HG02981 (cell line): ENCODE measurements around the gene ENTREP3.
"Not testable (repeated sequence)": the region's sequence is repeated elsewhere in the genome, so short reads cannot be mapped to it uniquely, and the experiment has no call there.

Experiments
- ATAC-seq: cut with Tn5 transposase; IDR thresholded peaks from one replicate; pipeline ENCODE4 v1.9.1; 2021; ENCODE audit warnings: mild to moderate bottlenecking, moderate library complexity; ENCODE audit not compliant: unreplicated experiment

Gene ENTREP3

DNA sequence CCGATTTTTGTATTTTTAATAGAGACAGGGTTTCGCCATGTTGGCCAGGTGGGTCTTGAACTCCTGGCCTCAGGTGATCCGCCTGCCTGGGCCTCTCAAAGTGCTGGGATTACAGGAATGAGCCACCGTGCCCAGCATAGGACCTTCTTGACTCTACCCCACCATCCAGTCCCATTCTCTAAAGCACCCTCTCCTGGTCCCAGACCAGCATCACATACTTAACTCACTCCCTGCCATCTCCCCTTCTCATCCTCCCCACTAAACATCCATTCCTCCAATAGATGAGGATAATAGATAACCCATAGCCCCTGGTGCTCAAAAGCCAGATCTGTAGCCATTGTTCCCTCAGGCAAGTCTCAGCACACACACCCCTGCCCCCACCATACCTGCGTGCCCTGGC, 2.1 kb downstream of the ENTREP3 start:
- no peak for ATAC-seq

DNA sequence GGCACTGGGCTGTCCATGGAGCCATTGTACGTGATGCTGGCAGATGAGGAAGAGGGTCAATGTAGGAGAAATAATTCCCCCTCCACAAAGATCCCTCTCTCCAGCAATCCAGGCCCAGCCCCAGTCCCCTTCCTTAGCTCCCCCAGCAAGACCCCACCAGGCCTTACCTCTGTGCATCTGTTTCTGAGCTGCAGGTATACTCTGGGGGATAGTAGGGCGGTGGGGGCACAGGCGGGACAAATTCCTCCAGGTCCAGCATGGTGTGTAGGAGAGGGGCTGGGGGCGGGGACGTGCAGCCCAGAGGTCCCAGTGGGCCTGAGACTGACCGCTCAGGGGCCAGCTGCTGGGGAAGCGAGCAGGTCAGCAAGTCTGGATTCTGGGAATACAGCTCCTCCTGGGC, 3.7 kb downstream of the ENTREP3 start:
- no peak for ATAC-seq

- ATAC-seq, result peak; percentile 82
These were observed 4.4 kb downstream of the ENTREP3 start for GRCh38 chr1:155250633-155251449.

DNA sequence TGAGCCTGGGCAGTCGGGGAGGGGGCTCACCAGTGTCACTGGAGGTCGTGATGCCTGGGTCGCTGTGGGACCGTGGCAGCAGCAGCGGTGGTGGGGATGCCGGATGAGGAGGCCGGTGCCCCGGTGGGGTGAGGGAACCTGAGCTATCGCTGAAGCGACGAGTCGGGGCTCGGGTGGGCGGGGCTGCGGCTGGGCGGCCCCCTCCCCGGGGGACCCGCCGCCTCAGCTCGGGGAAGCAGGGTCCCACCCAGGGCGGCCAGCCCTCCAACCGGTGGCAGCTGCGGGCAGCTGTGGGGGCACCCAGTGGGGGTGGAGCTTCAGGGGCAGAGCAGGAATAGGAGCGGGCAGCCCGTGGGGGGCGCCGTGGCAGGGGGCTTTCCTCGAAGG, 5.0 kb downstream of the ENTREP3 start:
- ATAC-seq, result peak; percentile 6

GRCh38 chr1:155247667-155248553, 7.4 kb downstream of the ENTREP3 start:
- no peak for ATAC-seq

DNA sequence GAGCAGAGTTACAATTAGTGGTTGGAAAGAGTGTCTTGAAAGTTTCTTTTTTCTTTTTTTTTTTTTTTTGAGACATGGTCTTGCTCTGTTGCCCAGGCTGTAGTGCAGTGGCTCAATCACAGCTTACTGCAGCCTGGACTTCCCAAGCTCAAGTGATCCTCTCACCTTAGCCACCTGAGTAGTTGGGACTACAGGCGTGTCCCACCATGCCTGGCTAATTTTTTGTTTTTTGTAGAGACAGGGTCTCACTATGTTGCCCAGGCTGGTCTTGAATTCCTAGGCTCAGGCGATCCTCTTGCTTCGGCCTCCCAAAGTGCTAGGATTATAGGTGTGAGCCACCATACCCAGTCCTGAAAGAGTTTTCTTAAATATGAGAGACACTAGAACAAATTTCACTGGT, 8.5 kb downstream of the ENTREP3 start:
- ATAC-seq, result not testable (repeated sequence)

DNA sequence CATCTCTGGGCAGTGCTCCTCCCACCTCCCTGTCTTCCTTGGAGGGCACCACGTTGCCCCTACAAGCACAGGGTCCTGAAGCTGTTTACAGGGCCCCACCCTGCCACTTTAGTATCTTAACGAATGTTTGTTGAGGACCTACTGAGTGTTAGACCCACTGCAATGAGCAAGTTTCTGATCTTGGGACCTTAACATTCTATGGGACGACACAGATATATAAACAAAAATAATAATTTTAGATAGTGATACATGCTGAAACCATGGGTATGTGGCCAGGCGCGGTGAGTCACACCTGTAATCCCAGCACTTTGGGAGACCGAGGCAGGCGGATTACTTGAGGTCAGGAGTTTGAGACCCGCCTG, 10.1 kb downstream of the ENTREP3 start:
- no peak for ATAC-seq

GRCh38 chr1:155244368-155245162, 10.7 kb downstream of the ENTREP3 start:
- ATAC-seq, result peak; percentile 88

DNA sequence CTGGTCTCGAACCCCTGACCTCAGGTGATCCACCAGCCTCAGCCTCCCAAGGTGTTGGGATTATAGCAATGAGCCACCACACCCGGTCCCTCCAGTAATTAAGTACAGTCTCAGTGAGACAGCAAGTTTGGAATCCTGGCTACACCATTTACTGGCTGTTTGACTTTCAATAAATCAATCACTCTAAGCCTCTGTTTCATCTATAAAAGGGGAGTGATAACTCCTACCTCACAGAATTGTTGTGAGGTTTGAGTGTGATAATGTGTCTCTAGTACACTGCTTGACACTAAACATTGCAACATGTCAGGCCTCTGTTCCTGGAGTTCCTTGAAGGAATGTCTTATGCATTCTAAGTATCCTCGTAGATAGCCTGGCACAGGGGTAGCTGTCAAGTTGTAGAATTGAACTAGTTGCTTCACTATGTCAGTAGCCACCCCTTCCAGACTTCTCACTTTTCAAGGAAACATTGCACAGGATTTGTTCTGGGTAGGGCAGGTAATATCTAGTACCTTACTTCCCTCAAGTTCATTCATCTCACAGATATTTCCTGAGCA, 12.4 kb downstream of the ENTREP3 start:
- no peak for ATAC-seq

DNA sequence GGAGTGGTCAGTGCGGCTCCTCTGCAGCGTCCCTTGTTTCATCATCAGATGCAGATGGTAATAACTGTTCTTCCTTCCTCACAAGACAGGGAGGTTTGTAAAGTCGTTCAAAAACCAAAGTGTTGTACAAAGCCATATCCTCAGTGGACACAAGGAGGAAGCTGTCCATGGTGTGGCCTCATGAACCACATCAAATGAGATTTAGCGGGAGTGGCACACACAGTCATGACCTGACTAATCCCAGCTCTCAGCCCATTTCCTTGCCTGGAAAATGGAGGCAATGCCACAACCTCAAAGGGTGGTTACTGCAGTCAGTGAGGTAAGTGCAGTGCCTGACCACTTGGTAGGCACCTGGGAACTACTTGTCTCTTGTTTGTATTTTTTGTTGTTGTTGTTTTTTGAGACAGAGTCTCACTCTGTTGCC, 13.4 kb downstream of the ENTREP3 start:
- ATAC-seq, result no peak

GRCh38 chr1:155241069-155241679, 14.1 kb downstream of the ENTREP3 start:
- no peak for ATAC-seq

GRCh38 chr1:155236451-155236850, 18.8 kb downstream of the ENTREP3 start:
- no peak for ATAC-seq

DNA sequence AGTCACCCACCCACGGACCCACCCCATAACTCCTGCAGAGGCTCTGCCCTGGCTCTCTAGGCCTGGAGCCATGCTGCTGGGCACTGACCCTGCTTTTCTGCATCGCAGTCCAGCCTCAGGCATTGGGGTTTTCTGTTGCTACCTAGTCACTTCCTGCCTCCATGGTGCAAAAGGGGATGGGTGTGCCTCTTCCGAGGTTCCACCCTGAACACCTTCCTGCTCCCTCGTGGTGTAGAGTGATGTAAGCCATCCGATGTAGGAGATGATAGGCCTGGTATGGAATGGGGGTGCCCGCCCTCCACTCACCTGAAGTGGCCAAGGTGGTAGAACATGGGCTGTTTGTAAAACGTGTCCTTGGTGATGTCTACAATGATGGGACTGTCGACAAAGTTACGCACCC, 19.9 kb downstream of the ENTREP3 start:
- not testable (repeated sequence) for ATAC-seq

GRCh38 chr1:155233502-155233901, 21.8 kb downstream of the ENTREP3 start:
- not testable (repeated sequence) for ATAC-seq

- ATAC-seq, result not testable (repeated sequence)
These were observed 23.0 kb downstream of the ENTREP3 start for GRCh38 chr1:155232001-155232978.

DNA sequence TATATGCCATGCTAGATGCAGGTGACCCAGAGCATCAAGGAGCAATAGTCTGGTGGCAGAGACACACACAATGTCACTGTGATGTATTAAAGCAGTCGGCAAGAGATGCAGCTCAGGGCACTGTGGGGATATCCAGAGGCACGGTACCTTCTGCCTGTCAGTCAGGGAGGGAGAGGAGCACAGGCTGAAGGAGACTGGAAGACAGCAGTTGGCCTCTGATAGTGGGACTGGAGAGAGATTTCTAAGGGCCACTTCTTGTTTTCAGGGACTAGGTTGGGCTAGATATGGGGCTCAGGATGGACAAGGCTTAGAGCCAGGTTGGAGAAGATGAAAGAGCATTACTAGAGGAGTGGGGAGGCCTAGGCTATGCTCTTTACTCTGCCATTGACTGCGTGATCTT, 24.0 kb downstream of the ENTREP3 start:
- ATAC-seq, result not testable (repeated sequence)

DNA sequence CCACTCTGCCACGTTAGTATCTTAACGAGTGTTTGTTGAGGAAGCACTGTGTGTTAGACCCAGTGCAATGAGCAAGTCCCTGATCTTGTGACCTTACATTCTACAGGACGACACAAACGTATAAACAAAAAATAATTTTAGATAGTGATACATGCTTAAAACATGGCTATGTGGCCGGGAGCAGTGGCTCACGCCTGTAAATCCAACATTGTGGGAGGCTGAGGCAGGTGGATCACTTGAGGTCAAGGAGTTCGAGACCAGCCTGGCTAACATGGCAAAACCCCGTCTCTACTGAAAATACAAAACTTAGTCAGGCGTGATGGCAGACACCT, 27.2 kb downstream of the ENTREP3 start:
- ATAC-seq, result no peak

DNA sequence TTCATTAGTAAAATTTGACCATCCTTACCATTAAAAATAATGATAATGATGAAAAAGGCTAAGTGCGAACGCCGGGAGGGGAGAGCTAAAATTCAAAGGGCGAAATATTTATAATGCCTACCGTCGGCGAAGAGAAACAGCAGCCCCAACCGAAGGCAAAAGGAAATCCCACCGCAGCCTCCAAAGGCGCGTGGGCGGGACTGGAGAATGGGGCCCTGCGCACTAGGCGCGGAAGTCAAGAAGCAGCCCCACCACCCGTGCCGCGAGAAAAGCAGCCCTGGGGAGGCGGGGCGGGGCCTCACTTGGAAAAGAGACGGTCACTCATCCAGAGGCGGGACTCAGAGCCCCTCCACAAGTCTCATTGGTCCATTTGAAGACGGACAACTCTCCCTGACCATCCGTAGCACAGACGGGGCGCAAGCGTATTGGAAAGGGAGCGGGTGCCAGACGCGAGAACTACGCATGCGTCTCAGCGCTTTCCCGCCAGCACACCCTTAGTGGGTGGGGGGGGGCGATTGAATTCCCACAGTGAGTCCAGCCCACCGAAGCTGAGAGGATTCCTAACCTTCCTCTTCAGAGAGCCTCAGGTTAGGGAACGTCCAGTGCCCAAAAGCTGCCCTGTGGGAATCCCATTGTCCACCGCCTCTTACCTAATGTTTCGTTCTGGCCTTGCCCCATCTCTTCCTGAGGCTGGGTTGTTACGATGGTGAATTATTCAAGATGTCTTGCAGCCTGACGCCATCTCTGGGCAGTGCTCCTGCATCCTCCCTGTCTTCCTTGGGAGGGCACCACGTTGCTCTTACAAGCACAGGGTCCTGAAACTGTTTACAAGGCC, 27.8 kb downstream of the ENTREP3 start:
- peak; percentile 88 for ATAC-seq

DNA sequence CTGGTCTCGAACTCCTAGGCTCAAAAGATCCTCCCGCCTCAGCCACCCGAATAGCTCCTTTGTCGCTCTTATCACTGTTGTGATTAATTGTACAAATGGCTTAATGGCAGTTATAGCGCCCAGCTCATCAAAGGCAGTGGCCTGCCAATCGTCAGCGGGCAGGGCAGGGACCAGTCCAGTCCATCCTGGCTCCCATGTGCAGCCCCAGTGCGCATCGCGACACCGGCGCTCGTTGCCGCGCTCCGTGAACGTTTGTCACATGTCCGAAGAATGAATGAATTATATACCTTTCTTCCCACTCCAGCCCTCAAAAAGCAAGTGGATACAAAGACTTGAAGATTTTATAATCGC, 28.4 kb downstream of the ENTREP3 start:
- no peak for ATAC-seq
